ENCODE data around the gene PI4K2A. TPM values are rescaled to one million over a fixed set of nuclear protein-coding genes. Genes with fewer than 3 reads are reported as not detected.
"Not testable (repeated sequence)": the region's sequence is repeated elsewhere in the genome, so short reads cannot be mapped to it uniquely, and the experiment has no call there.

Gene PI4K2A
- total RNA-seq, 4 donors from 2014 or later, result 14.8 to 25.8 (median 22.7) TPM

DNA sequence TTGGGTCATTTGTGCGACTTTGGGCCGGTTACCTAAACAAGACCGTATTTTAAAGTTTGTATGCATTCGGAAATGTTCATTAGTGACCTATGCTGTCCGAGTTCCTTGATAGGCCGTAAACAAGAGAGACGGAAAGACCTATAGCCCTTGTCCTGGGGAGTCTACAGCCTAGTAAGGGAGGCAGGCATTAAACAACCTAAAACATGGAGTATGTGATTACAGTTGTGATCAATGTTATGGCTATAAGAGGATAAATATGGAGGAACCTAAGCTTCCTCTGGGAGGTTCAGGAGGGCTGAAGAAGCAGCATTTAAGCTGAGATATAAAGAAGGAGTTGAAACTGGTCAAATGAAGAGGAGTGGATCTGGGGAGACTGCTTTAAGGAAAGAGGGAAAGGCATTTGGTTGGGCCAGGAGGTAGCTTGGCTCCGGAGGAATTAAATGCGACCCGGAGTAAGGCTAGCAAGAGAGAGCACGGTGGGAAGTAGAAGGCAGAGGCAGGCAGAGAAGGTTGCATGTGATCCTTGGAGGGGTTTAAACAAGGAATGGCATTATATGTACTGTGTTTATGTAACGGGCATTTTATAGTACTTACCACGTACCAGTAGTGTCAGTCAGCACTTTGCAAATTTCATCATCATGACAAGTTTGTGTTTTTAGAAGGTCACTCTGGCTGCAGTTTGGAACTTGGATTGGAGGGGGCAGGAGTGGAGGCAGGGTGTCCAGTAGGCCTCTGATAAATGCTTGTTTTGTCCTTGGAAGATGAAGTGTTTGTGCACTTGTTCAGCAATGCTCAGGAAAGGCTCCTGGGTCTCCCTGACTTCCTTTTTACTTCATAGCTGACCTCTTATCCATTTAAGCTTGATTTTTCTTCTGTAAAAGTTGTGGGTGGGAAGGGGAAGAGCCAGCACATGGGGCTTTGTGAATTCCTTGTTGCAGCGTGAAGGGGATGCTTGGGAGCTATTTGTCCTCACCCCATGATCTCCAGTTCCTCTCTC, 47.6 kb downstream of the PI4K2A start:
- Histone ChIP-seq H3K27ac (peak overlapping the region; percentile 93 to 97 (median 96)), H3K9me3 (no peaks in the 10 kb centered on the region), H3K27me3 (no peaks in the 10 kb centered on the region), H3K4me3 (peak overlapping the region; percentile 11 to 82), H3K36me3 (no peaks in the 10 kb centered on the region), H3K4me1 (peaks cover 6 to 53% (median 24%) of the 10 kb centered on the region in 3 donors)
- ATAC-seq, result peak; percentile 64
- WGBS, 2 donors (ENCODE audit: low coverage in 1 of 2), result 11 to 16% methylated on average over 12 to 14 of the region's 14 CpGs
- TF ChIP-seq POLR2AphosphoS5 (IDR thresholded peaks at IDR 0.05) (peak; percentile 99), POLR2A (IDR thresholded peaks at IDR 0.05) (peak in 1 of 2 donors; percentile 26), EP300 (IDR thresholded peaks at IDR 0.05) (peak; percentile 67)
- TF ChIP-seq, protein P1, sequence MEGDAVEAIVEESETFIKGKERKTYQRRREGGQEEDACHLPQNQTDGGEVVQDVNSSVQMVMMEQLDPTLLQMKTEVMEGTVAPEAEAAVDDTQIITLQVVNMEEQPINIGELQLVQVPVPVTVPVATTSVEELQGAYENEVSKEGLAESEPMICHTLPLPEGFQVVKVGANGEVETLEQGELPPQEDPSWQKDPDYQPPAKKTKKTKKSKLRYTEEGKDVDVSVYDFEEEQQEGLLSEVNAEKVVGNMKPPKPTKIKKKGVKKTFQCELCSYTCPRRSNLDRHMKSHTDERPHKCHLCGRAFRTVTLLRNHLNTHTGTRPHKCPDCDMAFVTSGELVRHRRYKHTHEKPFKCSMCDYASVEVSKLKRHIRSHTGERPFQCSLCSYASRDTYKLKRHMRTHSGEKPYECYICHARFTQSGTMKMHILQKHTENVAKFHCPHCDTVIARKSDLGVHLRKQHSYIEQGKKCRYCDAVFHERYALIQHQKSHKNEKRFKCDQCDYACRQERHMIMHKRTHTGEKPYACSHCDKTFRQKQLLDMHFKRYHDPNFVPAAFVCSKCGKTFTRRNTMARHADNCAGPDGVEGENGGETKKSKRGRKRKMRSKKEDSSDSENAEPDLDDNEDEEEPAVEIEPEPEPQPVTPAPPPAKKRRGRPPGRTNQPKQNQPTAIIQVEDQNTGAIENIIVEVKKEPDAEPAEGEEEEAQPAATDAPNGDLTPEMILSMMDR (IDR thresholded peaks at IDR 0.05), result peak in 1 of 4 experiments; percentile 13

DNA sequence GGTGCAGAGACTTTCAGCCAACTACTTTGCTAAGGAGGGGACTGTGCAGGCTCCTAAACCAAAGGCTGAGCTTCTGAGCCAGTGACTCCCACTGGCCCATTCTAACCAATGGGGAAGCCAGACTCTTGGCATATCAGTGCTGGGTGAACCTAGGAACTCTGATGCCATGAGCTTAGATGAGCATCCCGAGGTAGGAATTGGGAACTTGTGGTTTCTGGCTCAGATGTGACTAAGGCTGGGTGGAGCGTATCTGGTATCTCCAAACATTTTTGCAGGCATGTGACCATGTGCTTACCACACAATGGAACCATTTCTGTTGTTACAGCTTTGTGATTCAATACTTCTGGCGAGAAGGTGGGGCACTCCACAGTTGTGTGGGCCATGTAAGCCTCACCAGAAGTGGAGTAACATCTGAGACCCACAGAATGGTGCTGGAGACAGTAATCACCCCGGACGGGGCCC, 49.1 kb downstream of the PI4K2A start:
- WGBS, 2 donors (ENCODE audit: low coverage in 1 of 2), result 74% methylated on average over 3 of the region's 5 CpGs; no CpG with 5 or more reads in 1 of the 2 donors
- Histone ChIP-seq H3K27ac (peak overlapping the region; percentile 93 to 97 (median 96)), H3K4me1 (peaks cover 6 to 38% (median 13%) of the 10 kb centered on the region in 3 donors), H3K36me3 (no peaks in the 10 kb centered on the region), H3K4me3 (no peak overlapping the region), H3K27me3 (no peaks in the 10 kb centered on the region), H3K9me3 (peaks cover 0 to 4% (median 0%) of the 10 kb centered on the region in 3 donors)
- TF ChIP-seq EP300 (IDR thresholded peaks at IDR 0.05) (no peak), POLR2A (IDR thresholded peaks at IDR 0.05) (no peak), POLR2AphosphoS5 (IDR thresholded peaks at IDR 0.05) (no peak)
- ATAC-seq, result peak; percentile 5

DNA sequence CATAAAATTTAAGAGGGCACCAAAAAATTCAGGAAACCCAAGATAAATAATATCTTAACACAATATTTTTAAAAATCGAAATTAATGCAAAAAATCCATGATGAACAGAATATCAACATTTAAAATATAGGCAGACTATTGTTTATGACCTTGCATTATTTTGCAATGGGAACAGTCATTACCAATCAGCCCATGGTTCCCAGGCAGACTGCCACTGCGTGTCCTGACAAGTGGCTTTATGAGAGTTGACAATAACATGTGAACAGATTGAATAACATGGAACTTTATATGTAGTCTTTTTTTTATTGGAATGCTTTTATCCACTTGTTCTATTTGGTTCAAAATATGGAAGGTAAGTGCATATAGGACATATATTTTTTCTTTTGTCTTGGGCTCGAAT, 49.7 kb downstream of the PI4K2A start:
- Histone ChIP-seq H3K36me3 (no peaks in the 10 kb centered on the region), H3K9me3 (peaks cover 0 to 4% (median 0%) of the 10 kb centered on the region in 3 donors), H3K4me3 (no peak overlapping the region), H3K27me3 (no peaks in the 10 kb centered on the region), H3K4me1 (peaks cover 6 to 32% (median 13%) of the 10 kb centered on the region in 3 donors), H3K27ac (peak overlapping the region in 3 of 4 donors; percentile 93 to 97 (median 94))
- 96 to 98% methylated on average over 3 of the region's 3 CpGs for WGBS, 2 donors (ENCODE audit: low coverage in 1 of 2)
- no peak for TF ChIP-seq POLR2A (IDR thresholded peaks at IDR 0.05)
- TF ChIP-seq POLR2AphosphoS5 (IDR thresholded peaks at IDR 0.05), result no peak
- TF ChIP-seq, protein P1 (IDR thresholded peaks at IDR 0.05), result no peak
- ATAC-seq, result no peak

DNA sequence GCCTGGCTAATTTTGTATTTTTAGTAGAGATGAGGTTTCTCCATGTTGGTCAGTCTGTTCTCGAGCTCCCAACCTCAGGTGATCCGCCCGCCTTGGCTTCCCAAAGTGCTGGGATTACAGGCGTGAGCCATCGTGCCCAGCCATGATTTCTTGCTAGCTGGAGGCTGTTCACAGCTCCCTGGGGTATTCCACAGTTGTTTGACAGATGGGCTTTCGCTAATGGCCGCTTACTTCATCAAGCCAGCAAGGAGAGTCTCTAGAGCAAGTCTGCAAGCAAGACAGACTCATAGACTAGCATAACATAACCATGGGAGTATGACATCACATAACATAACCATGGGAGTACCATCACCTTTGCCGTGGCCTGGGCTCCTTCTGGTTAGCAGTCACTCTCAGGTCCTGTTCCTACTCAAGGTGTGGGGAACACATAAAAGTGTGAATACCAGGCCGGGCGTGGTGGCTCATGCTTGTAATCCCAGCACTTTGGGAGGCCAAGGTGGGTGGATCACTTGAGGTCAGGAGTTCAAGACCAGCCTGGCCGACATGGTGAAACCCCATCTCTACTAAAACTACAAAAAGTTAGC, 57.7 kb downstream of the PI4K2A start:
- H3K4me1 ChIP-seq, result peaks cover 0 to 11% (median 0%) of the 10 kb centered on the region in 3 donors
- H3K4me3 ChIP-seq, H3K27ac ChIP-seq, H3K36me3 ChIP-seq, H3K27me3 ChIP-seq, ATAC-seq, H3K9me3 ChIP-seq: not testable (repeated sequence)
- 81% methylated on average over 6 of the region's 11 CpGs; no CpG with 5 or more reads in 1 of the 2 donors for WGBS, 2 donors (ENCODE audit: low coverage in 1 of 2)

DNA sequence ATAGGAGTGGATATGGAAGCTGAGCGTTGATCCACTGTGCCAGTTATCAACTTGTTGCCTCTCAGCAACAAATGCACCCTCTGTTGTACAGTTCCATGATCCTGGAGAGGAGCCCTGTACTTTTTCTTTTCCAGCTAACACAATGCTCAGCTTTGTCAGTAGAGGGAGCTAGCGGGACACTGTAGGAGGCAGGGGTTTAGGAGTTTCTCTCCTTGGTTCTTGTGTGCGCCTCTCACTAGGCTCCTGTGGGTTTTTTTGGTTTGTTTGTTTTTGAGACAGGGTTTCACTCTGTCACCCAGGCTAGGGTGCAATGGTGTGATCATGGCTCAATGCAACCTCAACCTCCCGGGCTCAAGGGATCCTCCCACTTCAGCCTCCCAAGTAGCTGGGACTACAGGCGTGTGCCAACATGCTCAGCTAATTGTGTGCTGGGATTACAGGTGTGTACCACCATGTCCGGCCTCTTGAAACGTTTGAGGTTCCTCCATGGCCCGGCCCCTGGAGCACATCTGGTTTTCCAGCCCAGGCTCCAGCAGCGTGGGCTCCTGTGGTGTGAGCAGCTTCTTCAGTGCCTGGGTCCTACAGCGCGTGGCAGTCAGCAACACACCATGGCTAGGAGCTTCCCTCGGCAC, 61.1 kb downstream of the PI4K2A start:
- Histone ChIP-seq H3K27ac (no peak overlapping the region), H3K36me3 (no peaks in the 10 kb centered on the region), H3K27me3 (no peaks in the 10 kb centered on the region), H3K4me3 (no peak overlapping the region), H3K4me1 (peaks cover 0 to 11% (median 0%) of the 10 kb centered on the region in 3 donors), H3K9me3 (no peaks in the 10 kb centered on the region)
- TF ChIP-seq, protein P1 (IDR thresholded peaks at IDR 0.05), result peak; percentile 72 to 91 (median 86)
- no peak for TF ChIP-seq EP300 (IDR thresholded peaks at IDR 0.05)
- peak; percentile 91 for ATAC-seq
- 0 to 37% methylated on average over 4 to 5 of the region's 12 CpGs for WGBS, 2 donors (ENCODE audit: low coverage in 1 of 2)

Measured in gastroesophageal sphincter (tissue), 4 donors.